HepG2 (cell line): Measurements from ENCODE around the gene CTNNA3. TPM values are rescaled to one million over a fixed set of nuclear protein-coding genes. Genes with fewer than 3 reads are reported as not detected.

Experiments
- ATAC-seq: fragments of 200-7000 bp; cut with Tn5 transposase; 3 replicates; pipeline ENCODE4 v1.9.1; 2020; ENCODE audit warnings: mild to moderate bottlenecking, moderate library complexity
- BruUV-seq: library from RNA; stranded (reverse); fragments of 400-500 nt; replicated peaks from 2 replicates; lab custom pipeline; 2021; lab: Mats Ljungman, UMichigan
- CTCF ChIA-PET: fragments of 300-600 bp; formaldehyde crosslinking; extraction: SDS; loops from one replicate; lab custom pipeline; 2021; ENCODE audit warnings: low total read pairs, inconsistent platforms, low intra/inter-chr PET ratio; lab: Yijun Ruan, JAX
- POLR2A ChIA-PET: fragments of 350-600 bp; sonication (Branson Sonifier 250); formaldehyde crosslinking; loops from one replicate; lab custom pipeline; 2020; ENCODE audit warnings: antibody characterized with exemption, inconsistent platforms; lab: Yijun Ruan, JAX
- DNase-seq: peaks from one replicate; pipeline ENCODE4 v3.0.0-alpha.2; 2015; ENCODE audit warnings: low spot score
- FAIRE-seq: peaks from 3 replicates; lab custom pipeline; 2011; peaks lifted over from hg19 to GRCh38; lab: Jason Lieb, UNC
- H2AFZ ChIP-seq: one replicate; pipeline ENCODE4 v1.6.1; 2011; ENCODE audit warnings: low read length, inconsistent platforms
- H3K27ac ChIP-seq: fragments of 300-600 bp; 3 replicates; pipeline ENCODE4 v1.8.0; 2011; ENCODE audit warnings: mixed run types, mild to moderate bottlenecking, mixed read lengths, low read length, inconsistent platforms; ENCODE audit not compliant: insufficient read depth; ENCODE audit errors: extremely low read length
- H3K27me3 ChIP-seq, 2 experiments: fragments of 200-600 bp in 1 of 2; 2 replicates in 1 of 2; 3 replicates in 1 of 2; pipeline versions ENCODE4 v1.6.0 to v1.8.0; 2011; ENCODE audit warnings: low read length in 2 of 2, mild to moderate bottlenecking in 2 of 2, moderate library complexity in 2 of 2, inconsistent platforms in 1 of 2; ENCODE audit not compliant: insufficient read depth in 2 of 2, control insufficient read depth in 1 of 2
- H3K36me3 ChIP-seq, 2 experiments: fragments of 200-600 bp in 1 of 2; replicated peaks in 1 of 2; 2 replicates in 1 of 2; 3 replicates in 1 of 2; pipeline versions ENCODE4 v1.5.1 to v1.8.0; 2011; ENCODE audit warnings: low read length in 2 of 2, inconsistent platforms in 1 of 2; ENCODE audit not compliant: insufficient read depth in 2 of 2, control insufficient read depth in 1 of 2
- H3K4me1 ChIP-seq: 2 replicates; pipeline ENCODE4 v1.5.1; 2012; ENCODE audit warnings: low read length, inconsistent platforms; ENCODE audit not compliant: insufficient read depth
- H3K4me2 ChIP-seq: 2 replicates; pipeline ENCODE4 v1.6.0; 2011; ENCODE audit warnings: low read depth, low read length, inconsistent platforms
- H3K4me3 ChIP-seq, 3 experiments: fragments of 200-600 bp in 1 of 3; sonication (generic), shearing (Covaris generic) in 1 of 3; replicated peaks in 1 of 3; 2 replicates each; pipeline ENCODE4 v1.5.1; 2011 to 2016; ENCODE audit warnings: low read length in 3 of 3, inconsistent platforms in 2 of 3, low read depth in 2 of 3, mild to moderate bottlenecking in 2 of 3, control low read depth in 1 of 3, mixed read lengths in 1 of 3; ENCODE audit not compliant: insufficient read depth in 1 of 3
- H3K79me2 ChIP-seq: one replicate; pipeline ENCODE4 v1.6.1; 2011; ENCODE audit warnings: low read length, inconsistent platforms; ENCODE audit not compliant: insufficient read depth
- H3K9ac ChIP-seq: 2 replicates; pipeline ENCODE4 v1.6.0; 2011; ENCODE audit warnings: mild to moderate bottlenecking, low read depth, low read length, inconsistent platforms; ENCODE audit not compliant: insufficient read depth
- H3K9me3 ChIP-seq: 2 replicates; pipeline ENCODE4 v1.5.1; 2012; ENCODE audit warnings: mild to moderate bottlenecking, low read length
- H4K20me1 ChIP-seq: 2 replicates; pipeline ENCODE4 v1.6.0; 2011; ENCODE audit warnings: inconsistent platforms, mild to moderate bottlenecking, low read length, moderate library complexity; ENCODE audit not compliant: insufficient read depth
- CAMTA2 ChIP-seq: sonication (generic); formaldehyde crosslinking; IDR thresholded peaks from 2 replicates; pipeline ENCODE4 v1.4.0; 2020; ENCODE audit warnings: mild to moderate bottlenecking, missing genetic modification reagents, borderline replicate concordance
- EHMT2 ChIP-seq: fragments of 200-600 bp; sonication (generic); IDR thresholded peaks from 2 replicates; pipeline ENCODE4 v1.7.0; 2017; ENCODE audit warnings: antibody characterized with exemption, low read depth, low read length, borderline replicate concordance
- FLYWCH1 ChIP-seq: sonication (generic); formaldehyde crosslinking; IDR thresholded peaks from 2 replicates; pipeline ENCODE4 v1.8.1; 2023; ENCODE audit warnings: mild to moderate bottlenecking, missing genetic modification reagents
- HES4 ChIP-seq: sonication (generic); formaldehyde crosslinking; IDR thresholded peaks from 2 replicates; pipeline ENCODE4 v1.9.0; 2021; ENCODE audit warnings: mild to moderate bottlenecking, missing genetic modification reagents, borderline replicate concordance
- MED13 ChIP-seq: sonication (generic); formaldehyde crosslinking; IDR thresholded peaks from 2 replicates; pipeline ENCODE4 v1.5.0; 2020; ENCODE audit warnings: missing genetic modification reagents
- MEIS2 ChIP-seq: sonication (generic); formaldehyde crosslinking; IDR thresholded peaks from 2 replicates; pipeline ENCODE4 v1.9.0; 2021; ENCODE audit warnings: mild to moderate bottlenecking, missing genetic modification reagents
- SMC3 ChIP-seq: IDR thresholded peaks from 2 replicates; pipeline ENCODE4 v1.6.1; 2011; ENCODE audit warnings: low read length, improper control_type of control experiment
- XBP1 ChIP-seq: sonication (generic); formaldehyde crosslinking; IDR thresholded peaks from 2 replicates; pipeline ENCODE4 v1.5.0; 2020; ENCODE audit warnings: missing genetic modification reagents
- ZMAT3 ChIP-seq: sonication (generic); formaldehyde crosslinking; conservative IDR thresholded peaks from 2 replicates; pipeline ENCODE4 v1.7.0; 2021; ENCODE audit warnings: missing genetic modification reagents
- ZNF562 ChIP-seq: sonication (generic); formaldehyde crosslinking; IDR thresholded peaks from 2 replicates; pipeline ENCODE4 v1.8.0; 2022; ENCODE audit warnings: missing genetic modification reagents, borderline replicate concordance
- ZNF777 ChIP-seq: sonication (generic); formaldehyde crosslinking; IDR thresholded peaks from 2 replicates; pipeline ENCODE4 v1.4.0; 2020; ENCODE audit warnings: missing genetic modification reagents
- ZNF781 ChIP-seq: sonication (generic); formaldehyde crosslinking; IDR thresholded peaks from 2 replicates; pipeline ENCODE4 v1.5.1; 2020; ENCODE audit warnings: borderline replicate concordance, mild to moderate bottlenecking, missing genetic modification reagents; ENCODE audit errors: not compliant biosample characterization
- ZSCAN31 ChIP-seq: sonication (generic); formaldehyde crosslinking; IDR thresholded peaks from 2 replicates; pipeline ENCODE4 v1.5.0; 2020; ENCODE audit warnings: low read depth, mild to moderate bottlenecking, missing genetic modification reagents
- WGBS: methylation state at CpG from one replicate; pipeline ENCODE4 v1.1.6; 2017; ENCODE audit warnings: low lambda C conversion rate; 5-methylcytosine and 5-hydroxymethylcytosine counted together
- in situ Hi-C: cut with HindIII; loops from 2 replicates; pipeline ENCODE4 v1.10.0; 2017; ENCODE audit warnings: low pct_unique_long_range_greater_than_20kb; ENCODE audit not compliant: extremely low pct_ligation_motif_present
- intact Hi-C: fragments of 100-400 bp; cut with micrococcal nuclease; formaldehyde crosslinking; loops from one replicate; pipeline ENCODE4 v1.10.0; 2022; ENCODE audit not compliant: unreplicated experiment
- polyA plus RNA-seq, 8 experiments: library from polyadenylated mRNA; depleted of rRNA in 3 of 8; stranded (reverse) in 7 of 8; unstranded in 1 of 8; fragments of >200 nt; fragmentation: Illumina TruSeq in 4 of 8; extraction: Trizol in 4 of 8; gene quantifications; 2 replicates each; pipeline versions ENCODE4 v1.2.1 to v1.2.3, GENCODE V29; 2011 to 2016; ENCODE audit warnings: low read depth in 4 of 8, missing spikeins in 1 of 8, mixed read lengths in 1 of 8; ENCODE audit not compliant: insufficient read depth in 1 of 8
- total RNA-seq, 5 experiments: library from RNA; depleted of rRNA; stranded (reverse); fragments of >200 nt; fragmentation: Illumina TruSeq; extraction: Trizol; gene quantifications; 2 replicates each; pipeline ENCODE4 v1.2.3, GENCODE V29; 2016; ENCODE audit warnings: low read depth in 1 of 5
- TF ChIP-seq, protein P1 (sequence below): IDR thresholded peaks from 2 replicates; pipeline ENCODE4 v1.6.1; 2012; ENCODE audit warnings: low read length, improper control_type of control experiment
- TF ChIP-seq, protein P2 (sequence below): sonication (generic); formaldehyde crosslinking; IDR thresholded peaks from 2 replicates; pipeline ENCODE4 v1.8.0; 2023; ENCODE audit warnings: mild to moderate bottlenecking, missing genetic modification reagents

The CTNNA3 gene
- total and polyA plus RNA-seq, 2 of the 13 experiments (the other 11 are each of a cell fraction or from before 2014, with no cell fraction given): not detected

DNA sequence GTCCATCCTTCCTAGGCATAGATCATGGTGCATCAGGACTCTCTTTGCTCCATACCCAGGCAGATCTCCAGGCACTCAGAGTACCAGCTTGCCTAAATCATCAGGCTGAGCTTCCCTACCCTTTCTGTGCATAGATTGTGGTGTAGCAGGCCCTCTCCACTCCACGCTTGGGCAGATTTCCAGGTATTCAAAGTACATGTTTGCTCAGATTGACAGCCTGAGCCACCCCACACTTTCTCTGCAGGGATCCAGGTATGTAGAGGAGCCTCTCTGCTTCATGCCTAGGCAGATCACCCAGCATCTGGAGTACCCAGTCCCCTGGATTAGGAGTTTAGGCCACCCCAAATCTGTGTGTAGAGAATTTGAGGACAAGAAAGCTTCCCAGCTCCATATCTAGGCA, 1727.6 kb downstream of the CTNNA3 start:
- no peak for DNase-seq
- ChIA-PET POLR2A (no interaction called here), CTCF (no interaction called here)
- no peaks in the 10 kb centered on the region for H3K79me2 ChIP-seq
- peaks cover 56% of the 10 kb centered on the region for H3K9me3 ChIP-seq
- no peak overlapping the region for H3K4me3 ChIP-seq
- H4K20me1 ChIP-seq: no peaks in the 10 kb centered on the region
- no peak overlapping the region for H2AFZ ChIP-seq
- BruUV-seq: no TSS peak
- H3K36me3 ChIP-seq: no peaks in the 10 kb centered on the region
- intact Hi-C loops (no loop called here), in situ Hi-C loops (no loop called here)
- H3K9ac ChIP-seq: no peak overlapping the region
- no peak overlapping the region for H3K27ac ChIP-seq
- WGBS: no CpG with 5 or more reads among the region's 1 CpG
- H3K4me2 ChIP-seq: no peak overlapping the region
- H3K4me1 ChIP-seq: no peaks in the 10 kb centered on the region
- no peaks in the 10 kb centered on the region for H3K27me3 ChIP-seq
- ATAC-seq: no peak
- TF ChIP-seq XBP1 (no peak), MEIS2 (CRISPR knock-in tag) (no peak), ZSCAN31 (CRISPR knock-in tag) (no peak), FLYWCH1 (no peak), CAMTA2 (CRISPR knock-in tag) (no peak), SMC3 (no peak), ZNF562 (CRISPR knock-in tag) (no peak), ZNF777 (CRISPR knock-in tag) (no peak), ZNF781 (CRISPR knock-in tag) (no peak), EHMT2 (no peak), ZMAT3 (CRISPR knock-in tag) (no peak), MED13 (CRISPR knock-in tag) (no peak), HES4 (no peak)
- TF ChIP-seq, protein P1, sequence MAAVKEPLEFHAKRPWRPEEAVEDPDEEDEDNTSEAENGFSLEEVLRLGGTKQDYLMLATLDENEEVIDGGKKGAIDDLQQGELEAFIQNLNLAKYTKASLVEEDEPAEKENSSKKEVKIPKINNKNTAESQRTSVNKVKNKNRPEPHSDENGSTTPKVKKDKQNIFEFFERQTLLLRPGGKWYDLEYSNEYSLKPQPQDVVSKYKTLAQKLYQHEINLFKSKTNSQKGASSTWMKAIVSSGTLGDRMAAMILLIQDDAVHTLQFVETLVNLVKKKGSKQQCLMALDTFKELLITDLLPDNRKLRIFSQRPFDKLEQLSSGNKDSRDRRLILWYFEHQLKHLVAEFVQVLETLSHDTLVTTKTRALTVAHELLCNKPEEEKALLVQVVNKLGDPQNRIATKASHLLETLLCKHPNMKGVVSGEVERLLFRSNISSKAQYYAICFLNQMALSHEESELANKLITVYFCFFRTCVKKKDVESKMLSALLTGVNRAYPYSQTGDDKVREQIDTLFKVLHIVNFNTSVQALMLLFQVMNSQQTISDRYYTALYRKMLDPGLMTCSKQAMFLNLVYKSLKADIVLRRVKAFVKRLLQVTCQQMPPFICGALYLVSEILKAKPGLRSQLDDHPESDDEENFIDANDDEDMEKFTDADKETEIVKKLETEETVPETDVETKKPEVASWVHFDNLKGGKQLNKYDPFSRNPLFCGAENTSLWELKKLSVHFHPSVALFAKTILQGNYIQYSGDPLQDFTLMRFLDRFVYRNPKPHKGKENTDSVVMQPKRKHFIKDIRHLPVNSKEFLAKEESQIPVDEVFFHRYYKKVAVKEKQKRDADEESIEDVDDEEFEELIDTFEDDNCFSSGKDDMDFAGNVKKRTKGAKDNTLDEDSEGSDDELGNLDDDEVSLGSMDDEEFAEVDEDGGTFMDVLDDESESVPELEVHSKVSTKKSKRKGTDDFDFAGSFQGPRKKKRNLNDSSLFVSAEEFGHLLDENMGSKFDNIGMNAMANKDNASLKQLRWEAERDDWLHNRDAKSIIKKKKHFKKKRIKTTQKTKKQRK: no peak
- TF ChIP-seq, protein P2, sequence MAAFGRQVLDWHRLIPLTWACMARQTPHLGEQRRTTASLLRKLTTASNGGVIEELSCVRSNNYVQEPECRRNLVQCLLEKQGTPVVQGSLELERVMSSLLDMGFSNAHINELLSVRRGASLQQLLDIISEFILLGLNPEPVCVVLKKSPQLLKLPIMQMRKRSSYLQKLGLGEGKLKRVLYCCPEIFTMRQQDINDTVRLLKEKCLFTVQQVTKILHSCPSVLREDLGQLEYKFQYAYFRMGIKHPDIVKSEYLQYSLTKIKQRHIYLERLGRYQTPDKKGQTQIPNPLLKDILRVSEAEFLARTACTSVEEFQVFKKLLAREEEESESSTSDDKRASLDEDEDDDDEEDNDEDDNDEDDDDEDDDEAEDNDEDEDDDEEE (CRISPR knock-in tag): no peak
- FAIRE-seq: no peak
